ENCODE results near the gene TEK.

GRCh38 chr9:27157097-27157496, 48.1 kb downstream of the TEK start:
- TF ChIP-seq CTCF (conservative IDR thresholded peaks at IDR 0.05 in 1 of 2, IDR thresholded peaks at IDR 0.05 in 1 of 2; ENCODE audit: extremely low read depth in 1 of 2, insufficient read depth in 1 of 2, low read depth in 1 of 2, low read length in 2 of 2) (no peak), EZH2 (IDR thresholded peaks at IDR 0.05; ENCODE audit: borderline replicate concordance, low read length) (no peak)

Data from mammary epithelial cell (primary cell).